Measurements from ENCODE around the gene LGALS3BP.

DNA sequence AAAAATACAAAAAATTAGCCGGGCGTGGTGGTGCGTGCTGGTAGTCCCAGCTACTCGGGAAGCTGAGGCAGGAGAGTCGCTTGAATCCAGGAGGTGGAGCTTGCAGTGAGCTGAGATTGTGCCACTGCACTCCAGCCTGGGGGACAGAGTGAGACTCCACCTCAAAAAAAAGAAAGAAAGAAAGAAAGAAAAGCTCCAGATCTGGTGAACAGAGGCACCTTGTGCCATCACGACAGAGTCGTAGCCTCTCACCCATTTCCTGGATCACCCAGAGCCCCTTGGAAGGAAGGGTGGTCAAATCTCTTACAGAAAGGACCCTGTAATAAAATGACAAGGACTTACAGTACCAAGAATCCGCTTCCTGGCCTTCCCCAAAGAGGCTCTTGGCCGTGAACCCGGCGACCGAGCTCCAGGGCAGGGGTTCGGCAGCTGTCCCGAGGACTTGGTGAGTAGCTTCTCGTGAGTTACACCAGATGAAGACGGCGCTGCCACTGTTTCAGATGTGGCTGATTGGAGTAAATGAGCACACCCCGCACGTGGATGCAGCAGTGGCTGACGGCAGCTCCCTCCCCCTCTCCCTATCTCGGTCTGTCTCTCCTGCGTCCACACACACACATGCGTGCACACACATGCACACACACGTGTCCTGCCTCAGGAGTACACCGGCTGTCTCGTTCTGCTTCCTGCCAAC lies 13.5 kb downstream of the LGALS3BP start:
- no peak for TF ChIP-seq POLR2A (IDR thresholded peaks at IDR 0.05)
- TF ChIP-seq, protein P1, sequence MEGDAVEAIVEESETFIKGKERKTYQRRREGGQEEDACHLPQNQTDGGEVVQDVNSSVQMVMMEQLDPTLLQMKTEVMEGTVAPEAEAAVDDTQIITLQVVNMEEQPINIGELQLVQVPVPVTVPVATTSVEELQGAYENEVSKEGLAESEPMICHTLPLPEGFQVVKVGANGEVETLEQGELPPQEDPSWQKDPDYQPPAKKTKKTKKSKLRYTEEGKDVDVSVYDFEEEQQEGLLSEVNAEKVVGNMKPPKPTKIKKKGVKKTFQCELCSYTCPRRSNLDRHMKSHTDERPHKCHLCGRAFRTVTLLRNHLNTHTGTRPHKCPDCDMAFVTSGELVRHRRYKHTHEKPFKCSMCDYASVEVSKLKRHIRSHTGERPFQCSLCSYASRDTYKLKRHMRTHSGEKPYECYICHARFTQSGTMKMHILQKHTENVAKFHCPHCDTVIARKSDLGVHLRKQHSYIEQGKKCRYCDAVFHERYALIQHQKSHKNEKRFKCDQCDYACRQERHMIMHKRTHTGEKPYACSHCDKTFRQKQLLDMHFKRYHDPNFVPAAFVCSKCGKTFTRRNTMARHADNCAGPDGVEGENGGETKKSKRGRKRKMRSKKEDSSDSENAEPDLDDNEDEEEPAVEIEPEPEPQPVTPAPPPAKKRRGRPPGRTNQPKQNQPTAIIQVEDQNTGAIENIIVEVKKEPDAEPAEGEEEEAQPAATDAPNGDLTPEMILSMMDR (IDR thresholded peaks at IDR 0.05), result no peak

Measured in body of pancreas (tissue), 4 donors.